Keratinocyte (primary cell): ENCODE measurements around the gene SRD5A2.

ENCODE experiments used
- EZH2 ChIP-seq: IDR thresholded peaks from one replicate; pipeline ENCODE4 v1.6.1; 2012; ENCODE audit warnings: inconsistent platforms, mild to moderate bottlenecking, low read length, moderate library complexity
- TF ChIP-seq, protein P1 (sequence below), 3 experiments: IDR thresholded peaks in 1 of 3; conservative IDR thresholded peaks in 1 of 3; optimal IDR thresholded peaks in 1 of 3; 2 replicates in 2 of 3; 3 replicates in 1 of 3; pipeline versions ENCODE3 to v1.5.1; 2011; ENCODE audit warnings: low read length in 3 of 3, mild to moderate bottlenecking in 3 of 3, moderate library complexity in 2 of 3, control low read depth in 1 of 3, inconsistent platforms in 1 of 3; ENCODE audit not compliant: insufficient read depth in 2 of 3; ENCODE audit errors: extremely low read depth in 1 of 3

GRCh38 chr2:31586230-31586629, 5.5 kb upstream of the SRD5A2 start:
- TF ChIP-seq, protein P1, sequence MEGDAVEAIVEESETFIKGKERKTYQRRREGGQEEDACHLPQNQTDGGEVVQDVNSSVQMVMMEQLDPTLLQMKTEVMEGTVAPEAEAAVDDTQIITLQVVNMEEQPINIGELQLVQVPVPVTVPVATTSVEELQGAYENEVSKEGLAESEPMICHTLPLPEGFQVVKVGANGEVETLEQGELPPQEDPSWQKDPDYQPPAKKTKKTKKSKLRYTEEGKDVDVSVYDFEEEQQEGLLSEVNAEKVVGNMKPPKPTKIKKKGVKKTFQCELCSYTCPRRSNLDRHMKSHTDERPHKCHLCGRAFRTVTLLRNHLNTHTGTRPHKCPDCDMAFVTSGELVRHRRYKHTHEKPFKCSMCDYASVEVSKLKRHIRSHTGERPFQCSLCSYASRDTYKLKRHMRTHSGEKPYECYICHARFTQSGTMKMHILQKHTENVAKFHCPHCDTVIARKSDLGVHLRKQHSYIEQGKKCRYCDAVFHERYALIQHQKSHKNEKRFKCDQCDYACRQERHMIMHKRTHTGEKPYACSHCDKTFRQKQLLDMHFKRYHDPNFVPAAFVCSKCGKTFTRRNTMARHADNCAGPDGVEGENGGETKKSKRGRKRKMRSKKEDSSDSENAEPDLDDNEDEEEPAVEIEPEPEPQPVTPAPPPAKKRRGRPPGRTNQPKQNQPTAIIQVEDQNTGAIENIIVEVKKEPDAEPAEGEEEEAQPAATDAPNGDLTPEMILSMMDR (optimal IDR thresholded peaks at IDR 0.05 in 1 of 3, IDR thresholded peaks at IDR 0.05 in 1 of 3, conservative IDR thresholded peaks at IDR 0.05 in 1 of 3; ENCODE audit: extremely low read depth in 1 of 3, insufficient read depth in 2 of 3, low read length in 3 of 3), result no peak
- TF ChIP-seq EZH2, result no peak
